CMK (cell line): ENCODE results near the gene ADCY3.
"Not testable (repeated sequence)": the region's sequence is repeated elsewhere in the genome, so short reads cannot be mapped to it uniquely, and the experiment has no call there.

Experiments
- DNase-seq: peaks from one replicate; pipeline ENCODE4 v3.0.0-alpha.2; 2010; ENCODE audit warnings: low read depth

Gene ADCY3

GRCh38 chr2:24844023-24844685 is 75.9 kb downstream of the ADCY3 start:
- no peak for DNase-seq

GRCh38 chr2:24843330-24843860 is 76.6 kb downstream of the ADCY3 start:
- DNase-seq = no peak

- DNase-seq = no peak
These were observed 77.7 kb downstream of the ADCY3 start for GRCh38 chr2:24842081-24843050.

- DNase-seq = no peak
These were observed 78.8 kb downstream of the ADCY3 start for GRCh38 chr2:24840962-24841945.

- no peak for DNase-seq
These were observed 79.7 kb downstream of the ADCY3 start for GRCh38 chr2:24840164-24840869.

GRCh38 chr2:24839729-24840128 is 80.3 kb downstream of the ADCY3 start:
- DNase-seq = no peak

- no peak for DNase-seq
These were observed 81.5 kb downstream of the ADCY3 start for GRCh38 chr2:24838541-24838940.

- DNase-seq = no peak
These were observed 82.0 kb downstream of the ADCY3 start for GRCh38 chr2:24837996-24838513.

GRCh38 chr2:24836706-24837105 is 83.3 kb downstream of the ADCY3 start:
- no peak for DNase-seq

- no peak for DNase-seq
These were observed 83.8 kb downstream of the ADCY3 start for GRCh38 chr2:24836206-24836605.

GRCh38 chr2:24835411-24835810 is 84.6 kb downstream of the ADCY3 start:
- DNase-seq = not testable (repeated sequence)

GRCh38 chr2:24834733-24835395 is 85.2 kb downstream of the ADCY3 start:
- no peak for DNase-seq

GRCh38 chr2:24833821-24834732 is 86.0 kb downstream of the ADCY3 start:
- DNase-seq = no peak

GRCh38 chr2:24832931-24833701 is 86.9 kb downstream of the ADCY3 start:
- no peak for DNase-seq

- no peak for DNase-seq
These were observed 87.5 kb downstream of the ADCY3 start for GRCh38 chr2:24832521-24832920.

GRCh38 chr2:24832073-24832461 is 88.0 kb downstream of the ADCY3 start:
- DNase-seq = no peak

GRCh38 chr2:24831221-24832072 is 88.6 kb downstream of the ADCY3 start:
- DNase-seq = no peak
